ENCODE data around the gene TCAIM.

DNA sequence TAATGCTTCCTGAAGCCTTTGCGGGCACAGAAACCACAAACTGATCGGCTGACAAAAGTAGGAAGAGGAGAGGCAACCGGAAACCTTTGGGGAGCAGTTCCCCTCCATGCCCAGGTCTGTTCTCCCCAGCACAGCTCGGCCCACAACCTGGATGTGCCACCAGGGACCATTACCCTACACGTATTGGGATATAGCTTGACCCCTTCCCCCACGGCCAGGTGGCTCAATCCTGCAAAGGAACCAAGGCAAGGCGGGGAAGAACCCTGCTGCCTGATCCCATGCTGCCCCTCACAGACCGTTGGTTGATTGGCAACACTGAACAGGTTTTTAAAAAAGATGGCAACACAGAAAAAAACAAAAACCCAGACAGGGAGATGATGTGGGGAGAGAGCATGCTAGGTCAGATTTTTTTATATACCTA is 19.7 kb upstream of the TCAIM start:
- TF ChIP-seq, protein P1, sequence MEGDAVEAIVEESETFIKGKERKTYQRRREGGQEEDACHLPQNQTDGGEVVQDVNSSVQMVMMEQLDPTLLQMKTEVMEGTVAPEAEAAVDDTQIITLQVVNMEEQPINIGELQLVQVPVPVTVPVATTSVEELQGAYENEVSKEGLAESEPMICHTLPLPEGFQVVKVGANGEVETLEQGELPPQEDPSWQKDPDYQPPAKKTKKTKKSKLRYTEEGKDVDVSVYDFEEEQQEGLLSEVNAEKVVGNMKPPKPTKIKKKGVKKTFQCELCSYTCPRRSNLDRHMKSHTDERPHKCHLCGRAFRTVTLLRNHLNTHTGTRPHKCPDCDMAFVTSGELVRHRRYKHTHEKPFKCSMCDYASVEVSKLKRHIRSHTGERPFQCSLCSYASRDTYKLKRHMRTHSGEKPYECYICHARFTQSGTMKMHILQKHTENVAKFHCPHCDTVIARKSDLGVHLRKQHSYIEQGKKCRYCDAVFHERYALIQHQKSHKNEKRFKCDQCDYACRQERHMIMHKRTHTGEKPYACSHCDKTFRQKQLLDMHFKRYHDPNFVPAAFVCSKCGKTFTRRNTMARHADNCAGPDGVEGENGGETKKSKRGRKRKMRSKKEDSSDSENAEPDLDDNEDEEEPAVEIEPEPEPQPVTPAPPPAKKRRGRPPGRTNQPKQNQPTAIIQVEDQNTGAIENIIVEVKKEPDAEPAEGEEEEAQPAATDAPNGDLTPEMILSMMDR (tag by site-specific recombination; IDR thresholded peaks at IDR 0.05), result no peak
- TF ChIP-seq, protein P2, sequence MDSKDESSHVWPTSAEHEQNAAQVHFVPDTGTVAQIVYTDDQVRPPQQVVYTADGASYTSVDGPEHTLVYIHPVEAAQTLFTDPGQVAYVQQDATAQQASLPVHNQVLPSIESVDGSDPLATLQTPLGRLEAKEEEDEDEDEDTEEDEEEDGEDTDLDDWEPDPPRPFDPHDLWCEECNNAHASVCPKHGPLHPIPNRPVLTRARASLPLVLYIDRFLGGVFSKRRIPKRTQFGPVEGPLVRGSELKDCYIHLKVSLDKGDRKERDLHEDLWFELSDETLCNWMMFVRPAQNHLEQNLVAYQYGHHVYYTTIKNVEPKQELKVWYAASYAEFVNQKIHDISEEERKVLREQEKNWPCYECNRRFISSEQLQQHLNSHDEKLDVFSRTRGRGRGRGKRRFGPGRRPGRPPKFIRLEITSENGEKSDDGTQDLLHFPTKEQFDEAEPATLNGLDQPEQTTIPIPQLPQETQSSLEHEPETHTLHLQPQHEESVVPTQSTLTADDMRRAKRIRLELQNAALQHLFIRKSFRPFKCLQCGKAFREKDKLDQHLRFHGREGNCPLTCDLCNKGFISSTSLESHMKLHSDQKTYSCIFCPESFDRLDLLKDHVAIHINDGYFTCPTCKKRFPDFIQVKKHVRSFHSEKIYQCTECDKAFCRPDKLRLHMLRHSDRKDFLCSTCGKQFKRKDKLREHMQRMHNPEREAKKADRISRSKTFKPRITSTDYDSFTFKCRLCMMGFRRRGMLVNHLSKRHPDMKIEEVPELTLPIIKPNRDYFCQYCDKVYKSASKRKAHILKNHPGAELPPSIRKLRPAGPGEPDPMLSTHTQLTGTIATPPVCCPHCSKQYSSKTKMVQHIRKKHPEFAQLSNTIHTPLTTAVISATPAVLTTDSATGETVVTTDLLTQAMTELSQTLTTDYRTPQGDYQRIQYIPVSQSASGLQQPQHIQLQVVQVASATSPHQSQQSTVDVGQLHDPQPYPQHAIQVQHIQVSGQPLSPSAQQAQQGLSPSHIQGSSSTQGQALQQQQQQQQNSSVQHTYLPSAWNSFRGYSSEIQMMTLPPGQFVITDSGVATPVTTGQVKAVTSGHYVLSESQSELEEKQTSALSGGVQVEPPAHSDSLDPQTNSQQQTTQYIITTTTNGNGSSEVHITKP (tag by site-specific recombination; IDR thresholded peaks at IDR 0.05), result no peak
- TF ChIP-seq KLF10 (tag by site-specific recombination; IDR thresholded peaks at IDR 0.05), result no peak
- no peak for TF ChIP-seq ZNF521 (tag by site-specific recombination; IDR thresholded peaks at IDR 0.05)
- no peak for TF ChIP-seq GFI1B (tag by site-specific recombination; IDR thresholded peaks at IDR 0.05)

Data from HEK293 (cell line).